Measurements from ENCODE around the gene KRTAP24-1. TPM values are rescaled to one million over a fixed set of nuclear protein-coding genes. Genes with fewer than 3 reads are reported as not detected.

Gene KRTAP24-1
- total and polyA plus RNA-seq, 4 donors = not detected

GRCh38 chr21:30248844-30249243 lies 33.9 kb downstream of the KRTAP24-1 start:
- H3K9ac ChIP-seq (ENCODE audit: insufficient read depth in 1 of 2, low read length in 2 of 2) = no peak overlapping the region
- no peak for DNase-seq
- H3K27me3 ChIP-seq (ENCODE audit: control insufficient read depth in 3 of 3, insufficient read depth in 3 of 3, low read length in 2 of 3) = no peaks in the 10 kb centered on the region
- H3K4me3 ChIP-seq = no peak overlapping the region
- 78 to 82% methylated on average over 9 of the region's 9 CpGs for WGBS, 2 donors
- H3K9me3 ChIP-seq (ENCODE audit: control insufficient read depth in 4 of 4, insufficient read depth in 3 of 4, low read length in 3 of 4) = no peaks in the 10 kb centered on the region
- no peaks in the 10 kb centered on the region for H3K4me1 ChIP-seq (ENCODE audit: control insufficient read depth in 5 of 5, insufficient read depth in 5 of 5, low read length in 5 of 5)
- no peak overlapping the region for H3K27ac ChIP-seq (ENCODE audit: low read depth in 1 of 2, low read length in 1 of 2)
- no peaks in the 10 kb centered on the region for H3K36me3 ChIP-seq (ENCODE audit: control insufficient read depth in 4 of 4, insufficient read depth in 4 of 4, low read length in 4 of 4)
- TF ChIP-seq CTCF (IDR thresholded peaks at IDR 0.05; ENCODE audit: control extremely low read depth, extremely low read depth) = no peak
- no peak for ATAC-seq (ENCODE audit: insufficient read depth, low FRiP score)

- no peak for DNase-seq
- Histone ChIP-seq H3K4me3 (no peak overlapping the region), H3K9me3 (ENCODE audit: control insufficient read depth in 4 of 4, insufficient read depth in 3 of 4, low read length in 3 of 4) (no peaks in the 10 kb centered on the region), H3K9ac (ENCODE audit: insufficient read depth in 1 of 2, low read length in 2 of 2) (no peak overlapping the region), H3K27ac (ENCODE audit: low read depth in 1 of 2, low read length in 1 of 2) (no peak overlapping the region), H3K4me1 (ENCODE audit: control insufficient read depth in 5 of 5, insufficient read depth in 5 of 5, low read length in 5 of 5) (no peaks in the 10 kb centered on the region), H3K36me3 (ENCODE audit: control insufficient read depth in 4 of 4, insufficient read depth in 4 of 4, low read length in 4 of 4) (no peaks in the 10 kb centered on the region), H3K27me3 (ENCODE audit: control insufficient read depth in 3 of 3, insufficient read depth in 3 of 3, low read length in 2 of 3) (no peaks in the 10 kb centered on the region)
- no peak for TF ChIP-seq CTCF (IDR thresholded peaks at IDR 0.05; ENCODE audit: control extremely low read depth, extremely low read depth)
- ATAC-seq (ENCODE audit: insufficient read depth, low FRiP score) = no peak
Measured at GRCh38 chr21:30245061-30245460, 37.7 kb downstream of the KRTAP24-1 start.

GRCh38 chr21:30243691-30244090 lies 39.1 kb downstream of the KRTAP24-1 start:
- Histone ChIP-seq H3K27me3 (ENCODE audit: control insufficient read depth in 3 of 3, insufficient read depth in 3 of 3, low read length in 2 of 3) (no peaks in the 10 kb centered on the region), H3K4me3 (no peak overlapping the region), H3K9me3 (ENCODE audit: control insufficient read depth in 4 of 4, insufficient read depth in 3 of 4, low read length in 3 of 4) (no peaks in the 10 kb centered on the region), H3K36me3 (ENCODE audit: control insufficient read depth in 4 of 4, insufficient read depth in 4 of 4, low read length in 4 of 4) (no peaks in the 10 kb centered on the region), H3K27ac (ENCODE audit: low read depth in 1 of 2, low read length in 1 of 2) (no peak overlapping the region), H3K4me1 (ENCODE audit: control insufficient read depth in 5 of 5, insufficient read depth in 5 of 5, low read length in 5 of 5) (no peaks in the 10 kb centered on the region), H3K9ac (ENCODE audit: insufficient read depth in 1 of 2, low read length in 2 of 2) (no peak overlapping the region)
- no peak for TF ChIP-seq CTCF (IDR thresholded peaks at IDR 0.05; ENCODE audit: control extremely low read depth, extremely low read depth)
- no peak for ATAC-seq (ENCODE audit: insufficient read depth, low FRiP score)
- DNase-seq = no peak

- ATAC-seq (ENCODE audit: insufficient read depth, low FRiP score) (no peak), DNase-seq (no peak)
- Histone ChIP-seq H3K36me3 (ENCODE audit: control insufficient read depth in 4 of 4, insufficient read depth in 4 of 4, low read length in 4 of 4) (no peaks in the 10 kb centered on the region), H3K27me3 (ENCODE audit: control insufficient read depth in 3 of 3, insufficient read depth in 3 of 3, low read length in 2 of 3) (no peaks in the 10 kb centered on the region), H3K9ac (ENCODE audit: insufficient read depth in 1 of 2, low read length in 2 of 2) (no peak overlapping the region), H3K27ac (ENCODE audit: low read depth in 1 of 2, low read length in 1 of 2) (no peak overlapping the region), H3K4me3 (no peak overlapping the region), H3K9me3 (ENCODE audit: control insufficient read depth in 4 of 4, insufficient read depth in 3 of 4, low read length in 3 of 4) (no peaks in the 10 kb centered on the region), H3K4me1 (ENCODE audit: control insufficient read depth in 5 of 5, insufficient read depth in 5 of 5, low read length in 5 of 5) (no peaks in the 10 kb centered on the region)
- TF ChIP-seq CTCF (IDR thresholded peaks at IDR 0.05; ENCODE audit: control extremely low read depth, extremely low read depth) = no peak
- WGBS, 2 donors = 74 to 81% methylated on average over 3 of the region's 3 CpGs
Measured at GRCh38 chr21:30240661-30241060, 42.1 kb downstream of the KRTAP24-1 start.

All from lung (tissue), 12 donors.